ENCODE measurements around the gene SURF1. TPM values are rescaled to one million over a fixed set of nuclear protein-coding genes. Genes with fewer than 3 reads are reported as not detected.
"Not testable (repeated sequence)": the region's sequence is repeated elsewhere in the genome, so short reads cannot be mapped to it uniquely, and the experiment has no call there.

SURF1 gene
- total RNA-seq, 1 experiment from 2014 or later, result 45.6 TPM

DNA sequence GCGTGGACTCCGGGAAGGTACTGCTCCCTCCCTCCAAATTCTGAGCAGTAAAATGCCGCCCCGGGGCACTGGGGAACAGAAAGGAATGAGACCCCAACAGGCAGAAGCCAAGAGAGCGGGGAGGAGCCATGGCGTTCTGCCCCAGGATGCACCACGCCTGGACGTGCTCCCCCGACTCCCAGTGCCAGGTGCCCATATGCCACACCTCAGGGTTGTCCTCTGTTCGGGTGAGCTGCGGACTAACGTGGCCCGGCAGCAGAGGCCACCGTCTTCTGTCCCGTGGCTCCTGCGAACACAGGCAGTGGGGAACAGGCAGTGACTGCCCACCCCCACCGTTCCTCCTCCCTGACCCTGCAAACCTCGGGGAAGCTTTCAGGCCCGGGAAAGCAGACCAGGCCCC lies 25.1 kb downstream of the SURF1 start:
- no peak overlapping the region for H3K4me3 ChIP-seq (ENCODE audit: low read depth in 2 of 2, low read length in 2 of 2)
- H3K27ac ChIP-seq (ENCODE audit: low read length), result no peak overlapping the region
- TF ChIP-seq TCF7L2 (IDR thresholded peaks at IDR 0.05; ENCODE audit: low read depth, low read length) (no peak), SIN3A (IDR thresholded peaks at IDR 0.05; ENCODE audit: borderline replicate concordance, insufficient read depth, low read depth, low read length) (no peak)
- TF ChIP-seq, protein P1, sequence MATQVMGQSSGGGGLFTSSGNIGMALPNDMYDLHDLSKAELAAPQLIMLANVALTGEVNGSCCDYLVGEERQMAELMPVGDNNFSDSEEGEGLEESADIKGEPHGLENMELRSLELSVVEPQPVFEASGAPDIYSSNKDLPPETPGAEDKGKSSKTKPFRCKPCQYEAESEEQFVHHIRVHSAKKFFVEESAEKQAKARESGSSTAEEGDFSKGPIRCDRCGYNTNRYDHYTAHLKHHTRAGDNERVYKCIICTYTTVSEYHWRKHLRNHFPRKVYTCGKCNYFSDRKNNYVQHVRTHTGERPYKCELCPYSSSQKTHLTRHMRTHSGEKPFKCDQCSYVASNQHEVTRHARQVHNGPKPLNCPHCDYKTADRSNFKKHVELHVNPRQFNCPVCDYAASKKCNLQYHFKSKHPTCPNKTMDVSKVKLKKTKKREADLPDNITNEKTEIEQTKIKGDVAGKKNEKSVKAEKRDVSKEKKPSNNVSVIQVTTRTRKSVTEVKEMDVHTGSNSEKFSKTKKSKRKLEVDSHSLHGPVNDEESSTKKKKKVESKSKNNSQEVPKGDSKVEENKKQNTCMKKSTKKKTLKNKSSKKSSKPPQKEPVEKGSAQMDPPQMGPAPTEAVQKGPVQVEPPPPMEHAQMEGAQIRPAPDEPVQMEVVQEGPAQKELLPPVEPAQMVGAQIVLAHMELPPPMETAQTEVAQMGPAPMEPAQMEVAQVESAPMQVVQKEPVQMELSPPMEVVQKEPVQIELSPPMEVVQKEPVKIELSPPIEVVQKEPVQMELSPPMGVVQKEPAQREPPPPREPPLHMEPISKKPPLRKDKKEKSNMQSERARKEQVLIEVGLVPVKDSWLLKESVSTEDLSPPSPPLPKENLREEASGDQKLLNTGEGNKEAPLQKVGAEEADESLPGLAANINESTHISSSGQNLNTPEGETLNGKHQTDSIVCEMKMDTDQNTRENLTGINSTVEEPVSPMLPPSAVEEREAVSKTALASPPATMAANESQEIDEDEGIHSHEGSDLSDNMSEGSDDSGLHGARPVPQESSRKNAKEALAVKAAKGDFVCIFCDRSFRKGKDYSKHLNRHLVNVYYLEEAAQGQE (IDR thresholded peaks at IDR 0.05; ENCODE audit: insufficient read depth in 1 of 2, low read depth in 2 of 2, low read length in 1 of 2), result no peak
- no peaks in the 10 kb centered on the region for H3K9me3 ChIP-seq (ENCODE audit: control insufficient read depth, insufficient read depth, low read depth, low read length)
- POLR2A ChIA-PET, result interaction anchor here (0.7 kb wide), 1 partner anchor 67 kb away, joined by 3 read pairs; no protein-coding TSS in a partner anchor
- in situ Hi-C loops (cut with HindIII; ENCODE audit: low pct_unique_long_range_greater_than_20kb, low sequenced_read_pairs), result no loop called here
- H3K36me3 ChIP-seq (ENCODE audit: control insufficient read depth, insufficient read depth, low read length), result peaks cover 8% of the 10 kb centered on the region
- H3K27me3 ChIP-seq (ENCODE audit: control insufficient read depth, insufficient read depth, low read length), result no peaks in the 10 kb centered on the region
- no peak for DNase-seq (ENCODE audit: low read depth, low spot score)
- intact Hi-C loops (cut with micrococcal nuclease; ENCODE audit: unreplicated experiment), result no loop called here
- ATAC-seq, result no peak
- peaks cover 6% of the 10 kb centered on the region for H3K4me1 ChIP-seq (ENCODE audit: control insufficient read depth, insufficient read depth, low read length)
- no TSS peak for BruUV-seq (replicated peaks)
- CTCF ChIA-PET, result no interaction called here

DNA sequence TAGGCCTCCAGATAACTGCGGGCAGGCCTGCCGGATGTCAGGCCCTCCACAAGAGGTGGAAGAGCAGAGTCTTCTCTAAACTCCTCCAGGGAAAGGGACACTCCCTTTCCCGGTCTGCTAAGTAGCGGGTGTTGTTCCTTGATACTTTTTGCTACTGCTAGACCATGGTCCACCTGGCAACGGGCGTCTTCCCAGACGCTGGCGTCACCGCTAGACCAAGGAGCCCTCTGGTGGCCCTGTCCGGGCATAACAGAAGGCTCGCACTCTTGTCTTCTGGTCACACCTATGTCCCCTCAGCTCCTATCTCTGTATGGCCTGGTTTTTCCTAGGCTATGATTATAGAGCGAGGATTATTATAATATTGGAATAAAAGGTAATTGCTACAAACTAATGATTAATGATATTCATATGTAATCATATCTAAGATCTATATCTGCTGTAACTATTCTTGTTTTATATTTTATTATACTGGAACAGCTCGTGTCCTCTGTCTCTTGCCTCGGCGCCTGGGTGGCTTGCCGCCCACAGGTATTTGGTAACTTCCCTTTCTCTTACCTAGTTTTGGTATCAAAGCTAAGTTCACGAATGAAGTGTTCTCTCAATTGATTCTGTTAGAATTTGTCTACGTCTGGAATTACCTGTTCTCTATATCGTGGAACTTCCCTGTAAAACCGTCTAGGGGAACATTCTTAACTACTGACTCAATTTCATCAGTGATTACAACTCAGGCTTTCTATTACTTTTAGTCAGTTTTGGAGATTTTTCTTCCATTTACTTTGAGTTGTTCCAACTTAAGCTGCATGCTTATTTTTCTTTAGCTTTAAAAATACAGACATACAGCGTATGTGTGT lies 26.8 kb downstream of the SURF1 start:
- ChIA-PET CTCF (interaction anchor here (0.6 to 2.4 kb wide), 3 partner anchors 56 to 144 kb away, joined by 4 to 17 read pairs (median 17); no protein-coding TSS in a partner anchor), POLR2A (interaction anchor here (0.6 kb wide), 1 partner anchor 149 kb away, joined by 5 read pairs; no protein-coding TSS in a partner anchor)
- H3K27ac ChIP-seq (ENCODE audit: low read length); ATAC-seq; H3K4me1 ChIP-seq (ENCODE audit: control insufficient read depth, insufficient read depth, low read length); BruUV-seq (replicated peaks); H3K27me3 ChIP-seq (ENCODE audit: control insufficient read depth, insufficient read depth, low read length); DNase-seq (ENCODE audit: low read depth, low spot score); in situ Hi-C loops (cut with HindIII; ENCODE audit: low pct_unique_long_range_greater_than_20kb, low sequenced_read_pairs); H3K36me3 ChIP-seq (ENCODE audit: control insufficient read depth, insufficient read depth, low read length); H3K4me3 ChIP-seq (ENCODE audit: low read depth in 2 of 2, low read length in 2 of 2); H3K9me3 ChIP-seq (ENCODE audit: control insufficient read depth, insufficient read depth, low read depth, low read length): not testable (repeated sequence)
- intact Hi-C loops (cut with micrococcal nuclease; ENCODE audit: unreplicated experiment), result loop anchor here (2.0 kb wide), 1 partner anchor 143 kb away; no protein-coding TSS in a partner anchor
- TF ChIP-seq, protein P2, sequence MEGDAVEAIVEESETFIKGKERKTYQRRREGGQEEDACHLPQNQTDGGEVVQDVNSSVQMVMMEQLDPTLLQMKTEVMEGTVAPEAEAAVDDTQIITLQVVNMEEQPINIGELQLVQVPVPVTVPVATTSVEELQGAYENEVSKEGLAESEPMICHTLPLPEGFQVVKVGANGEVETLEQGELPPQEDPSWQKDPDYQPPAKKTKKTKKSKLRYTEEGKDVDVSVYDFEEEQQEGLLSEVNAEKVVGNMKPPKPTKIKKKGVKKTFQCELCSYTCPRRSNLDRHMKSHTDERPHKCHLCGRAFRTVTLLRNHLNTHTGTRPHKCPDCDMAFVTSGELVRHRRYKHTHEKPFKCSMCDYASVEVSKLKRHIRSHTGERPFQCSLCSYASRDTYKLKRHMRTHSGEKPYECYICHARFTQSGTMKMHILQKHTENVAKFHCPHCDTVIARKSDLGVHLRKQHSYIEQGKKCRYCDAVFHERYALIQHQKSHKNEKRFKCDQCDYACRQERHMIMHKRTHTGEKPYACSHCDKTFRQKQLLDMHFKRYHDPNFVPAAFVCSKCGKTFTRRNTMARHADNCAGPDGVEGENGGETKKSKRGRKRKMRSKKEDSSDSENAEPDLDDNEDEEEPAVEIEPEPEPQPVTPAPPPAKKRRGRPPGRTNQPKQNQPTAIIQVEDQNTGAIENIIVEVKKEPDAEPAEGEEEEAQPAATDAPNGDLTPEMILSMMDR (IDR thresholded peaks at IDR 0.05), result peak; percentile 78
- TF ChIP-seq POLR2AphosphoS5 (IDR thresholded peaks at IDR 0.05; ENCODE audit: low read depth, low read length), result 0 out of 2 replicates have a peak, but pooled peaks have one; percentile 24
